Measurements from ENCODE around the gene ZFR2.
A peak's percentile ranks its signal among the peaks of the same experiment; 100 is the strongest.
"Not testable (repeated sequence)": the region's sequence is repeated elsewhere in the genome, so short reads cannot be mapped to it uniquely, and the experiment has no call there.

The ZFR2 gene

GRCh38 chr19:3770136-3770999 lies 98.5 kb downstream of the ZFR2 start:
- no peak for DNase-seq

GRCh38 chr19:3769494-3769893 lies 99.3 kb downstream of the ZFR2 start:
- DNase-seq: no peak

DNA sequence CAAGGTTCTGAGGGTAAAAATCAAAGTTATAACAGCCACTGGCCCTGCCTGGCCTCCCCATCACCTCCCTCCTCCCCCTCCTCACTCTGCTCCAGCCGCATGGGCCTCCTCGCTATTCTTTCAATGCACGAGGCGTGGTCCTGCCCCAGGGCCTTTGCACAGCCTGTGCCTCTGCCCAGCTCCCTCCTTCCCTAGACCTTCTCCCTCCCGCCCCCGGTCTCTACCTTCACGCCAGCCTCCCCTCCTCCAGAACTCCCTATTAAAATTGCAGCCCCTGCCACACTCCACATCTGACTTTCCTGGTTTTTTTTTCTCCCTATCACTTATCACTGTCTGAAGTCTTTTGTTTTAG lies 100.1 kb downstream of the ZFR2 start:
- DNase-seq: no peak

DNA sequence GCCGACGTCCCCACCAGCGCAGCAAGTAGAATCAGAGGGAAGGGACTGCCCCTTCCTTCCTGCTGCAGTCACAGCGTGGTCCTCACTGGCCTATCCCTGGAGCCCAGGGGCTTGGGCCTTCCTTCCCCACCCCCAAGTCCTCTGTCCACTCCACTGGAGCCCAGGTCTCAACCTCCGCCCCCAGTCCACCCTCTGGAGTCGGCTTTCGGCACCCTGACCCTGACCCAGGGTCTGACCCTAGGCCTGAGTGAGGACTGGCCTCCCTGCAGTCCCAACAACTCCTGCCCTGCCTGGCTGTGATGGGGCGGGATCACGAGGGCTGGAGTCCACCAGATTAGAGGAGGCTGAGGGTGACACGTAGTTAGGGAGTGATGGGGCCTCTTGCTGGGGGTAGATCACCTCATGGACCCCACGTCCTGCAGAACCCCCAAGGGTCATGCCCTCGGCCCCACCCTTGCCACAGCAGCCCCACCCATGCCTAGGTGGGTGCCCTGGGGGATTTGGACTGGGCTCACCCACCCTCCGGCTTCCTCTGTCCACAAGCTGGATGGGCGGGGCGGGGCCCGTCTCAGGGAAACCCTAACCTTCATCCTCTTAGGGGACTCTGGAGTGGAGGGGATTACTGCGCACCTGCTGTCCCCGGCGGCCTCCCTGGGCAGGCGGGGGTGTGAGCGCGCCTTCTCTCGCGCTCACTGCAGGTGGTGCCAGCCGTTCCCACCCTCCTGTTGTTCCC lies 100.7 kb downstream of the ZFR2 start:
- DNase-seq: no peak

GRCh38 chr19:3767050-3767449 lies 101.8 kb downstream of the ZFR2 start:
- DNase-seq: no peak

DNA sequence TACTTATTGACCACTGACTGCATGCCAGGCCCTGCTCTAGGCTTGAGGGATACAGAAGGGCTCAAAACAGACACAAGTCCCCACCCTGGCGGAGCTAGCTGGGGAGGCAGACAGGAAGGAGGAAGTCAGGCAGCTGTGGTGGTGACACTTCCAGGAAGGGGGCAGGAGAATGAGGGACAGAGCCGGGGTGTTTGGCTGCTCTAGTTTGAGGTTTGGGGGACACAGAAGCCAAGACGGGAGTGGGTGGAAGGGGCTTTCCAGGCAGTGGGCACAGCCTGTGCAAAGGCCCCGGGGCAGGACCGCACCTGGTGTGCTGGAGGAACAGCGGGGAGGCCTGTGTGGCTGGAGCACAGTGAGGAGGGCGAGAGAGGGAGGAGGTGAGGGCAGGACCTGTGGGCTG lies 102.3 kb downstream of the ZFR2 start:
- DNase-seq: no peak

DNA sequence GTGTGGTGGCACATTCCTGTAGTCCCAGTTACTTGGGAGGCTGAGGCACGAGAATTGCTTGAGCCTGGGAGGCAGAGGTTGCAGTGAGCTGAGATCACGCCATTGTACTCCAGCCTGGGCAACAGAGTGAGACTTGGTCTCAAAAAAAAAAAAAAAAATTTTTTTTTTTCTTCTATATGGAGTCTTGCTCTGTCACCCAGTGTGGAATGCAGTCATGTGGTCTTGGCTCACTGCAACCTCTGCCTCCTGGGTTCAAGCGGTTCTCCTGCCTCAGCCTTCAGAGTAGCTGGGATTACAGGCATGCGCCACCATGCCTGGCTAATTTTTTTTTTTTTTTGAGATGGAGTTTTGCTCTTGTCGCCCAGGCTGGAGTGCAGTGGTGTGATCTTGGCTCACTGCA lies 103.1 kb downstream of the ZFR2 start:
- DNase-seq: not testable (repeated sequence)

DNA sequence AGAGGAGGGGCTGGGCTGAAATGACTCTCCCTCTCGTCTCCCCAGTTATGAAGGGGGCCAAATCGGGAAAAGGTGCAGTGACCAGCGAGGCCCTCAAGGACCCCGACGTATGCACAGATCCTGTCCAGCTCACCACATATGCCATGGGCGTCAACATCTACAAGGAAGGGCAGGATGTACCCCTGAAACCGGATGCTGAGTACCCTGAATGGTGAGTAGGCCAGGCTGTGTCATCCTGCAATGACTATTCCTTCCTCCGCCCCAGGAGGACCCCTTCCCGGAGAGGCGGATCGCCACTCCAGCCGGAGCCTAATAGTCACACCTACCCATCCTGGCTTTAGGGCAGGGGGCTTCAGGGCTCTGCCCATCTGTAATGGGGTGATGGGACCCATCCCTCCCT lies 103.7 kb downstream of the ZFR2 start:
- no peak for DNase-seq

DNA sequence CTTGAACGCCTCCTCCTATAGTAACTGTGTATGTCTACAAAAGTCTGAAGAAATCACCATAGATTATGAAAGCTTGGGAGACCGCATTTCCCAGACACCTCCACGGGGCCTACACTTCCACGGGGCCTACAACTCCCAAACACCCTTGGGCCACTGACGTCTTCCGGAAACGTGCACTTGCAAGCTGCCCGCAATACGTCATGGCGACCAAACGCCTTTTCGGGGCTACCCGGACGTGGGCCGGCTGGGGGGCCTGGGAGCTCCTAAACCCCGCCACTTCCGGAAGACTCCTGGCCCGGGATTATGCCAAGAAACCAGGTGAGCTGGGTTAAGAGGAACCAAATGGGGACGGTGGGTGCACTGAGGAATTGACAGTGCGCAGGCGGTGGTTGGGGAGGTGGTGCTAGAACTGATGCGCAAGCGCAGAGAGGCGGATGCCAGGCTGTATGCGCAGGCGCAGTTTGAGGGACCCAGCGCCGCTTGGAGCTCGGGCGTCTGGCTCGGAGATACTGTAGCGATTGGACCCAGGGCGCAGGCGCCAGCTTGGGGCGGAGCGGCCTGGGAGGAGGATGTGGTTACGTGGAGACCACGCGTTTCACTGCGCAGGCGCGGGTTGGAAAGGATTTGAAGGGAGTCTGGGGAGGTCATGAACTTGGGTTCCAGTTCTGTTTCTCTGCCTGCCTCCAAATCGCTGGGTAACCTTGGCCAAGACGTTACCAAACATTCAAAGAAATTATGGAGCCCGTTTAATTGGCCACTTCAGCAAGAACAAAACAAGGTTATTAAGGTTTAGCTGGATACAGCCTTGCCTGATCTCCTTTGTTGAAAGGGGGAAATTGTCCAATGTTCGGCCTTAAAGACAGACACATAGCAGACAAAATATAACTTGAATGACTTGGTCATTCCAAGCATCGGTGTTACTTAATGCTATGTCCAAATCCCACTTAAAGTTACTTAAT lies 106.1 kb downstream of the ZFR2 start, which contains the start of gene MRPL54:
Gene MRPL54 (plus strand): TSS at position 182 of the 959 bp plus-strand sequence. CDS start 19 bp downstream, at position 201.
- peak; percentile 97 for DNase-seq

DNA sequence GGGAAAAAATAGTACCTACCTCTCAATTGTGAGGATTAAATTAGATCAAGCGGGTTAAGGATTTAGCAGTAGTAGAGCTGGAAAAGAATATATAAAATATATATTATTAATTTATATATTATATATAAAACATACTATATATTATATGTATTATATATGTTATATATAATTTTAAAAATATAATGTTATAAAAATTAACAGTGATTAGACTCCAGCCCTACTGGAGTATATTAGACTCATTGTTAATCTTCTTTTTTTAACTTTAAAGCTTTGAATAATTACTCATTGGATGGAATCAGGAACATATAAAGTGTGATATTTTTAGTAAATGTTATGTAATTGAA lies 106.7 kb downstream of the ZFR2 start:
- no peak for DNase-seq

- peak; percentile 91 for DNase-seq
These were observed 107.3 kb downstream of the ZFR2 start, which contains the start of gene APBA3 for GRCh38 chr19:3761382-3762129. Gene APBA3 (minus strand): TSS chr19:3761692. CDS start chr19:3760264, 1,428 bp downstream.

GRCh38 chr19:3760871-3761361 lies 107.9 kb downstream of the ZFR2 start:
- no peak for DNase-seq

GRCh38 chr19:3759482-3760254 lies 109.2 kb downstream of the ZFR2 start:
- no peak for DNase-seq

DNA sequence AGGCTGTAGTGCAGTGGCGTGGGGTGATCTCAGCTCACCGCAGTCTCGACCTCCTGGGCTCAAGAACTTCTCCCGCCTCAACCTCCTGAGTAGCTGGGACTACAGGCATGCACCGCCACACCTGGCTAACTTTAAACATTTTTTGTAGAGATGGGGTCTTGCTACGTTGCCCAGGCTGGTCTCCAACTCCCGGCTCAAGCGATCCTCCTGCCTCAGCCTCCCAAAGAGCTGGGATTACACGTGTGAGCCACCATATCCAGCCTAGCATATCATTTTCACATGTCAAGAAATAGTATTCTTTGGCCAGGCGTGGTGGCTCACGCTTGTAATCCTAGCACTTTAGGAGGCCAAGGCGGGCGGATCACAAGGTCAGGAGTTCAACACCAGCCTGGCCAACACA lies 110.5 kb downstream of the ZFR2 start:
- not testable (repeated sequence) for DNase-seq

GRCh38 chr19:3757705-3758104 lies 111.1 kb downstream of the ZFR2 start:
- DNase-seq: not testable (repeated sequence)

Data from NCI-H1436 (cell line).